HCT116 (cell line): ENCODE measurements around the gene MAMSTR. TPM values are rescaled to one million over a fixed set of nuclear protein-coding genes. Genes with fewer than 3 reads are reported as not detected.

Experiments
- ATAC-seq: fragments of 200-7000 bp; cut with Tn5 transposase; 2 replicates; pipeline ENCODE4 v1.9.1; 2020; ENCODE audit warnings: mild to moderate bottlenecking, moderate library complexity
- BruUV-seq: library from RNA; stranded (reverse); fragments of 400-500 nt; replicated peaks from 2 replicates; lab custom pipeline; 2021; lab: Mats Ljungman, UMichigan
- CTCF ChIA-PET: fragments of 300-600 bp; sonication (Branson Sonifier 250); formaldehyde crosslinking; loops from one replicate; lab custom pipeline; 2021; ENCODE audit warnings: antibody characterized with exemption; lab: Charles Lee
- POLR2A ChIA-PET: fragments of 300-600, 350-600 bp; sonication (Branson Sonifier 250); formaldehyde crosslinking; loops from one replicate; lab custom pipeline; 2021; ENCODE audit warnings: antibody characterized with exemption; lab: Charles Lee
- RAD21 ChIA-PET, 2 experiments: fragments of 300-600 bp; sonication (Branson Sonifier 250); formaldehyde crosslinking; loops; one replicate each; lab custom pipeline; 2023; ENCODE audit warnings: low total read pairs in 2 of 2; ENCODE audit not compliant: uncharacterized antibody in 2 of 2, unreplicated experiment in 2 of 2, low non-redundant PET in 1 of 2; lab: Charles Lee
- DNase-seq: peaks from one replicate; pipeline ENCODE4 v3.0.0-alpha.2; 2010; ENCODE audit warnings: low read depth, low spot score
- H2AFZ ChIP-seq: fragments of 200-600 bp; shearing (Covaris generic), sonication (generic); 2 replicates; pipeline ENCODE4 v1.6.1; 2017; ENCODE audit warnings: low read depth, mixed run types, mixed read lengths, antibody characterized with exemption, low read length; ENCODE audit not compliant: poor library complexity, severe bottlenecking
- H3K27ac ChIP-seq: 2 replicates; pipeline ENCODE4 v1.5.1; 2012; ENCODE audit warnings: low read depth, low read length
- H3K27me3 ChIP-seq: fragments of 200-600 bp; sonication (generic); 2 replicates; pipeline ENCODE4 v1.6.1; 2016; ENCODE audit warnings: mixed run types, low read length, mixed read lengths; ENCODE audit not compliant: insufficient read depth
- H3K36me3 ChIP-seq, 2 experiments: fragments of 200-500 bp in 1 of 2; fragments of 200-600 bp in 1 of 2; sonication (Bioruptor generic) in 1 of 2; sonication (generic) in 1 of 2; 2 replicates each; pipeline versions ENCODE4 v1.5.1 to v1.6.1; 2014 to 2016; ENCODE audit warnings: low read length in 2 of 2, inconsistent platforms in 1 of 2, mixed read lengths in 1 of 2, mixed run types in 1 of 2; ENCODE audit not compliant: insufficient read depth in 2 of 2, control insufficient read depth in 1 of 2
- H3K4me1 ChIP-seq, 2 experiments: fragments of 200-600 bp in 1 of 2; sonication (generic) in 1 of 2; 2 replicates each; pipeline versions ENCODE4 v1.5.1 to v1.6.1; 2012 to 2017; ENCODE audit warnings: low read length in 2 of 2, inconsistent platforms in 1 of 2, mild to moderate bottlenecking in 1 of 2, mixed read lengths in 1 of 2, mixed run types in 1 of 2, moderate library complexity in 1 of 2; ENCODE audit not compliant: insufficient read depth in 2 of 2, control insufficient read depth in 1 of 2
- H3K4me2 ChIP-seq: fragments of 200-600 bp; sonication (generic); 2 replicates; pipeline ENCODE4 v1.6.1; 2017; ENCODE audit warnings: mixed run types, low read length, mixed read lengths
- H3K4me3 ChIP-seq, 2 experiments: fragments of 200-600 bp in 1 of 2; sonication (generic) in 1 of 2; replicated peaks in 1 of 2; 2 replicates each; pipeline ENCODE4 v1.5.1; 2011 to 2016; ENCODE audit warnings: low read length in 2 of 2, control low read depth in 1 of 2, low read depth in 1 of 2, mild to moderate bottlenecking in 1 of 2, mixed read lengths in 1 of 2, mixed run types in 1 of 2
- H3K79me2 ChIP-seq: fragments of 200-600 bp; sonication (generic); 2 replicates; pipeline ENCODE4 v1.6.1; 2017; ENCODE audit warnings: mild to moderate bottlenecking, mixed run types, low read length, moderate library complexity, mixed read lengths; ENCODE audit not compliant: insufficient read depth
- H3K9ac ChIP-seq: fragments of 200-600 bp; sonication (generic); 2 replicates; pipeline ENCODE4 v1.6.1; 2016; ENCODE audit warnings: low read length, mixed read lengths
- H3K9me2 ChIP-seq: fragments of 200-600 bp; sonication (generic), shearing (Covaris generic); 2 replicates; pipeline ENCODE4 v1.6.1; 2017; ENCODE audit warnings: mixed run types, mild to moderate bottlenecking, moderate library complexity; ENCODE audit not compliant: insufficient read depth
- H3K9me3 ChIP-seq, 2 experiments: fragments of 200-500 bp in 1 of 2; fragments of 200-600 bp in 1 of 2; sonication (Bioruptor generic) in 1 of 2; sonication (generic) in 1 of 2; 2 replicates each; pipeline ENCODE4 v1.6.1; 2014 to 2017; ENCODE audit warnings: low read length in 2 of 2, mixed read lengths in 2 of 2, inconsistent platforms in 1 of 2, low read depth in 1 of 2, mild to moderate bottlenecking in 1 of 2, mixed run types in 1 of 2, moderate library complexity in 1 of 2; ENCODE audit not compliant: control insufficient read depth in 1 of 2, insufficient read depth in 1 of 2
- H4K20me1 ChIP-seq: fragments of 200-600 bp; sonication (generic), shearing (Covaris generic); 2 replicates; pipeline ENCODE4 v1.6.1; 2017; ENCODE audit warnings: mixed run types, mild to moderate bottlenecking, moderate library complexity; ENCODE audit not compliant: insufficient read depth
- EGR1 ChIP-seq: IDR thresholded peaks from 2 replicates; pipeline ENCODE4 v1.6.1; 2012; ENCODE audit warnings: low read depth
- ELF1 ChIP-seq: IDR thresholded peaks from 2 replicates; pipeline ENCODE4 v1.6.1; 2012; ENCODE audit warnings: low read depth, borderline replicate concordance
- POLR2A ChIP-seq: IDR thresholded peaks from 2 replicates; pipeline ENCODE4 v1.7.0; 2011; ENCODE audit warnings: borderline replicate concordance; ENCODE audit not compliant: insufficient read depth, insufficient read length; ENCODE audit errors: extremely low read depth
- POLR2AphosphoS5 ChIP-seq: IDR thresholded peaks from 2 replicates; pipeline ENCODE4 v1.6.1; 2011; ENCODE audit warnings: mild to moderate bottlenecking, low read depth, low read length, moderate library complexity
- SP1 ChIP-seq: IDR thresholded peaks from 2 replicates; pipeline ENCODE4 v1.6.1; 2012; ENCODE audit warnings: low read depth
- YY1 ChIP-seq: IDR thresholded peaks from 2 replicates; pipeline ENCODE4 v1.6.1; 2011; ENCODE audit warnings: low read length, low read depth, moderate library complexity, mild to moderate bottlenecking; ENCODE audit not compliant: insufficient replicate concordance; ENCODE audit errors: extremely low read depth
- intact Hi-C: fragments of 100-400 bp; cut with micrococcal nuclease; formaldehyde crosslinking; loops from 2 replicates; pipeline ENCODE4 v1.10.0; 2022
- total RNA-seq: library from RNA; stranded (reverse); gene quantifications from one replicate; pipeline ENCODE4 v1.2.1, GENCODE V29; 2021; ENCODE audit not compliant: unreplicated experiment

MAMSTR gene
- total RNA-seq, 1 experiment from 2014 or later: 1.3 TPM

DNA sequence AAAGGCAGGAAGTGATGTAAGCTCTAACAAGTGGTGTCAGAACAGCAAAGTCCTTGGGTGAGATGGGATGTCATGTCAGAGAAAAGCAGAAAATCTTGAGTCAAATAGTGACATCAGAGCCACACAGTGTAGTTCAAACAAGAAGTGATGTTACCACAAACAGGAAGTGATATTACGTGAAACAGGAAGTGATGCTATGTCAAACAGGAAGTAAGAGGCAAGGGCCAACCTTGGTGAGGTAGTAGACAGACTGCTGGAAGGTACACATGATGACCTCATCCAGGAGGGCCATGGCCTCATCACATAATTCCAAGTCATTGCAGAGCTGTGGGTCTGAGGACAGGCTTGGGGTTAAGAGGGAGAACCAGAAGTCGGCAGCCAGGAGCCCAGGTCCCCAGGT is 7.0 kb upstream of the MAMSTR start:
- H3K4me1 ChIP-seq: peaks cover 6 to 23% of the 10 kb centered on the region in 2 experiments
- H3K79me2 ChIP-seq: no peaks in the 10 kb centered on the region
- POLR2A ChIA-PET: no interaction called here
- no peaks in the 10 kb centered on the region for H3K9me3 ChIP-seq
- intact Hi-C loops: no loop called here
- H3K36me3 ChIP-seq: no peaks in the 10 kb centered on the region
- DNase-seq (no peak), ATAC-seq (peak; percentile 39; the same call in 1 of the 2 replicates)
- peak overlapping the region; percentile 15; the same call in 1 of the 2 replicates for H3K4me2 ChIP-seq
- 0 out of 2 replicates have a peak overlapping the region, but pooled peaks have one; percentile 11 for H3K27ac ChIP-seq
- no peak overlapping the region for H3K4me3 ChIP-seq
- CTCF ChIA-PET: no interaction called here
- RAD21 ChIA-PET: no interaction called here
- H3K27me3 ChIP-seq: no peaks in the 10 kb centered on the region
- H3K9ac ChIP-seq: no peak overlapping the region
- no peaks in the 10 kb centered on the region for H3K9me2 ChIP-seq
- no TSS peak for BruUV-seq
- H4K20me1 ChIP-seq: no peaks in the 10 kb centered on the region
- H2AFZ ChIP-seq: no peak overlapping the region
- TF ChIP-seq ELF1: 0 out of 2 replicates have a peak, but pooled peaks have one; percentile 40
- TF ChIP-seq YY1: no peak
- TF ChIP-seq, all 23 proteins: peak for 1

DNA sequence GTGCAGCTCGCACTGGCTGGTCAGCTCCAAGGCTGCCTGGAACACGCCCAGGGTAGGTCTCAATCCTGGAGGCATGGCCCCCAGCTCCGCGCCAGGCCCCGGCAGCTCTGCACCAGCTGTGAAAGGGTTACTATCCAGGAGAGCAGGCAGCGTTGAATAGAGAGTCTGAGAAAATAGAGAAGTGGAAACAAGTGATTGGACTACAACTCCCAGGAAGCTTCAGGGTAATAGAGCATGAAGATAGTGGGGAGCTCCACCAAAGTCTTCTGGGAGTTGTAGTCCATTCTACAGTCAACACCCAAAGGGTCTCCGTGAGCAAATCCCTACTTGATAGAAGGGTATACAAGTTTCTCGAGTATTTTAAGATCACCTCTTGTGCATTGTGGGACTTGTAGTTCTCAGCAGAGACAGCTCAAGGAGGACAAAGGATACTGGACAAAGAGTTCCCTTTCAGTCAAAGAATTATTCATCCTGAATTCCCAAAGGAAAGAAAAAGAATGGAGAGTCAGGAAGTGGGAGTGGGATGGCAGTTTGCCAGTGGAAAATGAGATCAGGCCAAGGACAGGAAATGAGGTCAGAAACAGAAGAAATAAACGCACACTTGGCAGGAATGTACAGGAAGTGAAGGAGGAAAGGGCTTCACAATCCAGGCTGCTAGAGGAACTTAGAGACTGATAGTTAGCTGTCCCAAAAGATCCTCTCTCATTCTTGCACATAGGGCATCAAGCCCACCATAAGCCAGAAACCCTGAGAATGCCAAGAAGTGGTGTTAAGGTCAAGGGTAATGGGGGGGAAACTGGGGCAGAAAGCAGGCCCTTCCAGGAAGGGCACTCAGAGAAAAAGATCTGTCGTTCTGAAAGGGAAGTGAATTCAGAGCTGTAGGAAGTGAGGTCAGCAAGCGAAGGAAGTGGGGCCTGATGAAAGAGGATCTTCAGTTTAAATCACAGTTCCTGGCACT is 5.5 kb upstream of the MAMSTR start:
- intact Hi-C loops: no loop called here
- RAD21 ChIA-PET: no interaction called here
- peak; percentile 72 for DNase-seq
- Histone ChIP-seq H3K4me1 (peaks cover 6 to 32% of the 10 kb centered on the region in 2 experiments), H3K4me2 (peak overlapping the region; percentile 50), H2AFZ (peak overlapping the region; percentile 49), H3K27ac (peak overlapping the region; percentile 58), H3K9me2 (no peaks in the 10 kb centered on the region), H3K9ac (peak overlapping the region; percentile 31), H3K27me3 (no peaks in the 10 kb centered on the region), H3K9me3 (no peaks in the 10 kb centered on the region), H3K79me2 (no peaks in the 10 kb centered on the region)
- POLR2A ChIA-PET: interaction anchor here (0.6 to 2.3 kb wide), 4 partner anchors 11 to 361 kb away, joined by 3 to 18 read pairs (median 8); partner anchors contain the start of genes FUT2, SYNGR4 and TMEM143
- ATAC-seq: peak; percentile 48
- TSS peak; percentile 93 for BruUV-seq
- CTCF ChIA-PET: interaction anchor here (1.0 to 2.5 kb wide), 2 partner anchors 14 to 71 kb away, joined by 3 to 8 read pairs; no protein-coding TSS in a partner anchor
- peak; percentile 34; the same call in 1 of the 2 replicates for TF ChIP-seq SP1
- TF ChIP-seq EGR1: no peak
- TF ChIP-seq POLR2A: peak; percentile 0
- peak; percentile 61; the same call in 1 of the 2 replicates for TF ChIP-seq POLR2AphosphoS5
- TF ChIP-seq ELF1: peak; percentile 77; the same call in 1 of the 2 replicates
- TF ChIP-seq, all 23 proteins: peak for 4
- peak overlapping the region in 1 of 2 experiments; percentile 2; a peak in 2 of 4 replicates for H3K4me3 ChIP-seq
- H4K20me1 ChIP-seq: no peaks in the 10 kb centered on the region
- no peaks in the 10 kb centered on the region for H3K36me3 ChIP-seq
